Measurements from ENCODE around the gene METTL18.

- TF ChIP-seq BACH2 (CRISPR knock-in tag; IDR thresholded peaks at IDR 0.05; ENCODE audit: borderline replicate concordance), result no peak
- TF ChIP-seq PATZ1 (CRISPR knock-in tag; IDR thresholded peaks at IDR 0.05; ENCODE audit: borderline replicate concordance), result no peak
- no peak for TF ChIP-seq PPARA (CRISPR knock-in tag; IDR thresholded peaks at IDR 0.05; ENCODE audit: borderline replicate concordance)
- no peak for TF ChIP-seq ARNTL (CRISPR knock-in tag; IDR thresholded peaks at IDR 0.05; ENCODE audit: borderline replicate concordance, low read depth)
- no peak for TF ChIP-seq ZFP30 (CRISPR knock-in tag; IDR thresholded peaks at IDR 0.05)
- no peak for TF ChIP-seq SNAI2 (CRISPR knock-in tag; IDR thresholded peaks at IDR 0.05)
- TF ChIP-seq GLIS3 (CRISPR knock-in tag; IDR thresholded peaks at IDR 0.05), result no peak
- TF ChIP-seq ZNF565 (CRISPR knock-in tag; conservative IDR thresholded peaks at IDR 0.05; ENCODE audit: low read depth), result no peak
- TF ChIP-seq ZNF8 (CRISPR knock-in tag; IDR thresholded peaks at IDR 0.05), result no peak
Measured at GRCh38 chr1:169750041-169750440, 44.7 kb downstream of the METTL18 start.

Data from SK-N-SH treated with all-trans-retinoic acid at 6 μM for 48 hours (cell line).